DMS79 treated with DMSO at 0.1 percent for 48 hours (cell line): ENCODE measurements around the gene BMPR1A.
A peak's percentile ranks its signal among the peaks of the same experiment; 100 is the strongest.

Experiments used
- DNase-seq: peaks from one replicate; lab custom pipeline; 2025; lab: John Stamatoyannopoulos, UW

Gene BMPR1A

DNA sequence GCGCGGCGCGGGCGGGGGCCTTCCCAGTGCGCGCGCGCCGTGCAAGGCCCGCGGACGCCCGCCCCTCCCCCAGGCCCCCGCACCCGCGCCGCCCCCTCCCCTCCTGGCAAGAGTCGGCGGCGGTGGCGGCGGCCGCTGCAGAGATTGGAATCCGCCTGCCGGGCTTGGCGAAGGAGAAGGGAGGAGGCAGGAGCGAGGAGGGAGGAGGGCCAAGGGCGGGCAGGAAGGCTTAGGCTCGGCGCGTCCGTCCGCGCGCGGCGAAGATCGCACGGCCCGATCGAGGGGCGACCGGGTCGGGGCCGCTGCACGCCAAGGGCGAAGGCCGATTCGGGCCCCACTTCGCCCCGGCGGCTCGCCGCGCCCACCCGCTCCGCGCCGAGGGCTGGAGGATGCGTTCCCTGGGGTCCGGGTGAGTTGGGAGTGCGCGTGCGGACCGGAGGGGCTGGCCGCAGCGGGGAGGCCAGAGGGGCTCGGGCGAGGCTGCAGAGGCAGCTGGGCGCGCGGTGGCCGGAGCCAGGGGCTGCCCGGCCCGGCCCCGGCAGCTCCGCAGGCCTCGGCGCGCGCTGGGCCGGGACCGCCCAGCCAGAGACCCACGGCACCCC lies at the start of gene BMPR1A:
Gene BMPR1A (plus strand): TSS at position 109 of the 602 bp plus-strand sequence. CDS start 119,400 bp downstream, outside the sequence.
- DNase-seq: no peak

GRCh38 chr10:86706977-86707376 lies 49.4 kb upstream of the BMPR1A start:
- no peak for DNase-seq

DNA sequence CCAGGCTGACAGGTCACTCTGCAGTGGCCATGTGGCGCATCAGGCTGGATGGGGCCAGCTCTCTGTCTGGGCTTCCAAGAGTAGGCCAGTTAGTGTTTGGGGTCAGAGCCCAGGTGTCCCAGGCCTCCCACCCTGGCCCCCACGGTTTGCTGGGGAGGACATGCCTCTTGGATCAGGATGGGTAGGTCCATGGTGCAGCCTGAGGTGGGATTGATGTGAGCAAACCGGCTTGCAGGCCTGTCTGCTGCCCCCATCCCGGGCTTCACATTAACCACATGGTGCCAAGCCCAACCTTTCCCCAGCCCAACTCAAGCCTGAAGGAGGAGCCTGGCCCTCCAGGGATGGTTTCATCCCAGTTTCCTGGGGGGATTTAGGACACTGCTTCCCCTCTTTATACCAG lies 48.9 kb upstream of the BMPR1A start:
- DNase-seq: no peak

GRCh38 chr10:86708068-86708782 lies 48.2 kb upstream of the BMPR1A start:
- DNase-seq: no peak

GRCh38 chr10:86708783-86709380 lies 47.5 kb upstream of the BMPR1A start:
- no peak for DNase-seq

- DNase-seq: no peak
Observed at GRCh38 chr10:86709396-86710185, 46.8 kb upstream of the BMPR1A start.

GRCh38 chr10:86710987-86711512 lies 45.4 kb upstream of the BMPR1A start:
- peak; percentile 33 for DNase-seq

DNA sequence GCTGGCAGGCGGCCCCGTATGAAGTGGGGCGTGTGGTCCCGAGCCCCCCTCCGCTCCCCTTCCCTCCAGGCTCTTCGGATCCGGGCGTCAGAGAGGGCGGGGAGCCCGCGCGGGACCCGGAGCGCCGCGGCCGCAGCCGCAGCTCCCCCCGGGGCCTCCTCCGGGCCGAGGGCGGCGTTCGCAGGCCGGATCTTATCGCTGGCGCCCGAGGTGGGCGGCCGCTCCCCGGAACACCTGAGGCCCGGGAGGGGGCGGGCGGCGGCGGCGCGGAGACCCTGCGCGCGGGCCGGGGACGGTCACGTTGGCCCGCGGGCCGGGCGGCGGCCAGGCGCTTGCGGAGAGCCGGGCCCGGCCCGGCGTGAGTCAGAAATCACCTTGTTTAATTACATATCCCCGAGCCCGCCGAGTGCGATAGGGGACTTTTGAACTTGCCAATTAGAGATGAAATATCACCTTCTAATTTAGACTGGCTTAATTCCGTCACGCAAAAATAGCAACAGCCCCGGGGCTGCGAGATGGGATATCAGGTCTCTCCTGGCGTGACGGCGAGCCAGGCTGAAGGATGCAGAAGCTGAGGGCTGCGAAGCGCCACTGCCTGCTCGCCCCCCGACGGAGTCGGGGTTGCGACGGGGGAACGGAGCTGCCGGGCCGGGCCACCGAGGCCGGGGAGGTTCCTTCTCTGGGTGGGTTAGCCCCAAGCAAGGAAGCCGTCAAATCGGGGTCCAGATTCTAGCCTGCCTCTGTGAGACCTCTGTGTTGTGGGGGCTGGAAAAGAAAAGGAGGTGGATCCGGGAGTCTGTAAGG lies 44.7 kb upstream of the BMPR1A start:
- DNase-seq: peak; percentile 26

DNA sequence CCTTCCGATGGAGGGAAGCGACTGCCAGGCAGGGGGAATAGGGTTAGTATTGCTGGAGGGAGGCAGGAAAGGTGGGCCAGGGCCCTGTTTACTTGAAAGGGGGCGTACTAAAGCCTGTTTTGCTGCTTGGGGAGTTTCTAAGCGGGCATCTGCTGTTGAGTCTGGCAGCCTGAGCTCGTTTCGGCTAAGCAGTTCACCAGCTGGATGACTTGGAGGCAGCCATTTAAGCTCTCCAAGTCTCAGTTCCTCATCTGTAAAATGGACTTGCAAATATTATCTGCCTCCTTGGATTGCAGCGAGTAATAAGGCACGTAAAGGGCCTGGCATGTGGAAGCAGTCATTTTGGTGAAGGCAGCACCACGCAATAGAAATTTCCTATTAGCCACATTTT lies 44.1 kb upstream of the BMPR1A start:
- DNase-seq: no peak

DNA sequence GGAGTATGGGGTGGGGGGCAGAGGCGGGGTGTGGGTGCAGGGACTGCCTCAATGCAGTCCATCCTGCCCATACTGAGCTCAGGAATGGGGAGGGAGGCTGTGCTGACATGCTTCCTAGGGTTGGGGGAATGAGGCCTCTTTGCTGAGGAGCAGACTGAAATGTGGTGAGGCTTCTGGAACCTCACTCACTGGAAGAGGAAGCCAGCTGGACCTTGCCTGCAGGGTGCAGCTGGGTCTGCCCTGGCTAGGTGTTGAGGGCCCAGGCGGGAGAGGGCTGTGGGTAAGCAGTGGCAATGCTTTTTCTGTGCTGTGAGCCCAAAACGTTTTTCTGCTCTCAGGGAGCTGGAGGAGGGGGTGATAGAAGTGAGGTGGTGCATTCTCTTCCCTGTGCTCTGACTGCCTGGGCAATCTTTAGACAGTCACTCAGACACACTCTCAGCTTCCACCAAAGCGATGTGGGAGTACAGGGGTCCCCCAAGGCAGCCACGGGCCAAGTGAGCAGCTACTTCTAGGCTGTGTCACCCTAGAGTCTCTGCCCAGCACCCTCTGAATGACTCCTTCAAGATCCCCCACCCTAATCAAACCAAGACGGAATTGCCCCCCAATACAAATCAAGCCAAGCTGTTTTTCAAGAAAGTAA lies 41.1 kb upstream of the BMPR1A start:
- no peak for DNase-seq

- DNase-seq: no peak
Observed at GRCh38 chr10:86715836-86716235, 40.6 kb upstream of the BMPR1A start.

DNA sequence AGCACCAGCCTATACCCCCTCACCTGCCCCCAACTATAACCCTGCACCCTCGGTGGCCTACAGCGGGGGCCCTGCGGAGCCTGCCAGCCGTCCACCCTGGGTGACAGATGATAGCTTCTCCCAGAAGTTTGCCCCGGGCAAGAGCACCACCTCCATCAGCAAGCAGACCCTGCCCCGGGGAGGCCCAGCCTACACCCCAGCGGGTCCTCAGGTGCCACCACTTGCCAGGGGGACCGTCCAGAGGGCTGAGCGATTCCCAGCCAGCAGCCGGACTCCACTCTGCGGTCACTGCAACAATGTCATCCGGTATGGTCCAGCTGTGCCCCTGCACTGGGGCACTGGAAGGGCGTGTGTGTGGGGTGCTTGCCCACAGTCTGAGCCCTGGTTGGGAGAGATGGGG lies 40.0 kb upstream of the BMPR1A start:
- no peak for DNase-seq

DNA sequence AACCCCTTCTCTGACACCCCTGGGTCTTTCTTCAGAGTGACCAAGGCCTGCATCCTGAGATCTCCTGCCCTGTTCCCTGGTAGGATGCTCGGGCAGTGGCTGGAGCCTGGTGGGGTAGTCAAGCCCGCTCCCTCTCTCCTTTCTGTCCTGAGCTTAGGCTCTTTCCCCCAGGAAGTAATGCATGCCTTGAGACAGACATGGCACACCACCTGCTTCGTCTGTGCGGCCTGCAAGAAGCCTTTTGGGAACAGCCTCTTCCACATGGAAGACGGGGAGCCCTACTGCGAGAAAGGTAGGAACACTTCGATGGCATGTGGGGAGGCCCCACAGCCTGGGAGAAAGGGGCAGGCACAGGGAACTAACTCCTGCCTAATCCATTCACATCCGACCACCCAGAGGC lies 37.9 kb upstream of the BMPR1A start:
- DNase-seq: no peak

DNA sequence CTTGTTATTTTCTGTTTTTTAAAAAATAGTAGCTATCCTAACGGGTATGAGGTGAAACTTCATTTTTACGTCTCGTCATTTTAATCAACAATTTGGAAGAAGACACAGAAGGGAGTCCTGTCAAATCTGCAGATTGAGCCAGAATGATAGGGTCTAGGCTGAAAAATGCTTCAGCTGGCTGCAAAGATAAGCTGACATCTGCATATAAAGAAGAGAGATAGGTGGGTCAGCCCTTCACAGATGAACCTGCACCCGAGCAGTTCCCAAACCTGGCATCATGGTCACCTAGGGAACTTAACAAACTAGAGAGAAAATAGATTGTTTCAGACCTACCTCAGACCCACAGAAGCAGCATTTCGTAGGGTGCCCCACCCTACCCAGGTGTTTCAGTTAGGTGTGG lies 35.2 kb upstream of the BMPR1A start:
- DNase-seq: no peak

- no peak for DNase-seq
Observed at GRCh38 chr10:86723009-86723408, 33.4 kb upstream of the BMPR1A start.

DNA sequence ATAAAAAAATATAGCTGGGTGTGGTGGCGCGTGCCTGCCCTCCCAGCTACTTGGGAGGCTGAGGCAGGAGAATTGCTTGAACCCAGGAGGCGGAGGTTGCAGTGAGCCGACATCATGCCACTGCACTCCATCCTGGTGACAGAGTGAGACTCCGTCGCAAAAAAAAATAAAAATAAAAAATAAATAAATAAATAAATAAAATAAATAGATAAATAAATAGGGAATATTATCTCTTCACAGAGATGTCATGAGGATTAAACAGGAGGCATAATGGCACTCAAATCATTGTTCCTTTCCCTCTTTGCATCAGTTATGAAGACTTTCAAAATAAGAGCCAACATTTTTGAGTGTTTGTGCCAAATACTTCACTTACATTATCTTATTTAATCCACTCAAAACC lies 32.0 kb upstream of the BMPR1A start:
- DNase-seq: no peak

DNA sequence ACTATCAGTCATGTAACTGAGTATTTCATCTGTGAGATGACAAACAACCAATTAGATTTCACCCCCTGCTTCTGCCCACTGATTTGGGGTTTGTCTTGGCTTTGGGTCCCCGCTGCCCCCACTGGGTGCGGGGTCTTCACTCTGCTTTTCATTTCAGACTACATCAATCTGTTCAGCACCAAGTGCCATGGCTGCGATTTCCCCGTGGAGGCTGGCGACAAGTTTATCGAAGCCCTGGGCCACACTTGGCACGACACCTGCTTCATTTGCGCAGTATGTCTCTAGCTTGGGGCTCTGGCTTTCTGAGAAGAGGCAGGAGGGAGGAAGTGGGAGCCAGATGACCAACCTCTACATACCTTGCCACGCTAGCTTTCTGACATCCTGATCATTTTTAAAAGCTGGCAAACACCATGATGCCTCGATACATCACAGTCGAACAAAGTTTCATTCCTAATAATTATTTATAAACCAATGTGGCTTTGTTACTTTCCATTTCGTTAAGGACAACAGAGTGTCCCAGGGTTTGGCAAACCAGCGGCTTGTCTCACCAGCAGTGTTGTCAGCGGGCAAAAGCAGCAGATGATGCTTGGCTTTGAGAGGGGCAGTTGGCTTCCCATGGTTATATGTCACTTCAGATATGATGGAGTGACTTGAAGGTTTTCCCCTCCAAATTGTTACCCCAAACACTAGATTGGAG lies 30.3 kb upstream of the BMPR1A start:
- DNase-seq: no peak

- no peak for DNase-seq
Observed at GRCh38 chr10:86726677-86726999, 29.8 kb upstream of the BMPR1A start.

DNA sequence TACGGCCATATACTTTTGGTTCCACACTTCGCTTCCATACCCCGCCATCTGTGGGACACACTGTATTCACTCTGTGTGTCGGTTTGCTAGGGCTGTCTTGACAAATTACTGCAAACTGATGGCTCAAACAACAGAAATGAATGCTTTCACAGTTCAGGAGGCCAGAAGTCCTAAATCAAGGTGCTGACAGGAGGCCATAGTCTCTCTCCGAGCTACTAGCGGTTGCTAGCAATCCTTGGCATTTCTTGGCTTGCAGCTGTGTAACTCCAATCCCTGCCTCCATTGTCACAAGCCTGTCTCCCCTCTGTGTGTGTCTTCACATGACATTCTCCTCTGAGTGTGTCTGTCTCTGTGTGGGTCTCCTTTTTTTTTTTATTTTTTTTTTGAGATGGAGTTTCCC lies 28.9 kb upstream of the BMPR1A start:
- DNase-seq: no peak

- DNase-seq: no peak
Observed at GRCh38 chr10:86728056-86728455, 28.4 kb upstream of the BMPR1A start.

DNA sequence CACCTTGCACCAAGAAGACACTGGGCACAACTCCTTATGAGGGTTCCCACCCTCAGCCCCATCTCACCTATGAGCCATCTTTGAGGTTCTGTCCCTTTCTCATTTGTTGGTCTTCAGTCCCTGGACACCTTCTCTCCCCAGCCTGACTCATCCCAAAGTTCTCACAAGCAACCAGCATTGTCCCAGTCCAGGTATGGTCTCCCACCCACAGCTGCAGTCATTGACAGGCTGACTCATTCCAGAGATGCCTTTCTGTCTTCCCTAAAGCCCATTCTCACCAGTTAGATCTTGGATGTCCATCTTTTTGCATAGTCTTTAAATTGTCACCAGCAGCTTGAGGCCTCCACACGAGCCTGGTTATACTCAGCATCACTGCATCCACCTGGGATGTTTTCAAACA lies 26.7 kb upstream of the BMPR1A start:
- DNase-seq: no peak
